ENCODE measurements around the gene SLCO1B3. TPM values are rescaled to one million over a fixed set of nuclear protein-coding genes. Genes with fewer than 3 reads are reported as not detected.

Gene SLCO1B3
- total and polyA plus RNA-seq, 3 experiments from 2014 or later, result not detected

GRCh38 chr12:20917269-20917668, 106.8 kb downstream of the SLCO1B3 start:
- Mint-ChIP-seq H3K4me3 (no peak overlapping the region), H3K36me3 (no peaks in the 10 kb centered on the region), H3K4me1 (no peaks in the 10 kb centered on the region), H3K27ac (no peak overlapping the region), H3K27me3 (no peaks in the 10 kb centered on the region), H3K9me3 (peaks cover 0 to 10% (median 0%) of the 10 kb centered on the region in 5 donors)
- Histone ChIP-seq H3K9me3 (ENCODE audit: low read length) (no peaks in the 10 kb centered on the region), H3K27ac (ENCODE audit: low read depth, low read length) (no peak overlapping the region), H3K36me3 (ENCODE audit: insufficient read depth, low read length) (no peaks in the 10 kb centered on the region), H3K4me1 (ENCODE audit: insufficient read depth, low read length) (no peaks in the 10 kb centered on the region), H3K4me3 (ENCODE audit: low read length) (no peak overlapping the region), H3K27me3 (ENCODE audit: insufficient read depth, low read length, poor library complexity, severe bottlenecking) (no peaks in the 10 kb centered on the region)
- CTCF ChIA-PET, result no interaction called here
- no peak for DNase-seq
- POLR2A ChIA-PET, result no interaction called here

GRCh38 chr12:20917819-20918218, 107.3 kb downstream of the SLCO1B3 start:
- no peak overlapping the region for H3K4me3 Mint-ChIP-seq
- Histone ChIP-seq H3K36me3 (ENCODE audit: insufficient read depth, low read length) (no peaks in the 10 kb centered on the region), H3K4me1 (ENCODE audit: insufficient read depth, low read length) (no peaks in the 10 kb centered on the region), H3K9me3 (ENCODE audit: low read length) (no peaks in the 10 kb centered on the region), H3K27ac (ENCODE audit: low read depth, low read length) (no peak overlapping the region), H3K27me3 (ENCODE audit: insufficient read depth, low read length, poor library complexity, severe bottlenecking) (no peaks in the 10 kb centered on the region), H3K4me3 (ENCODE audit: low read length) (no peak overlapping the region)
- no peaks in the 10 kb centered on the region for H3K36me3 Mint-ChIP-seq
- peaks cover 0 to 10% (median 0%) of the 10 kb centered on the region in 5 donors for H3K9me3 Mint-ChIP-seq
- H3K27me3 Mint-ChIP-seq, result no peaks in the 10 kb centered on the region
- DNase-seq, result no peak
- no peak overlapping the region for H3K27ac Mint-ChIP-seq
- ChIA-PET POLR2A (no interaction called here), CTCF (no interaction called here)
- H3K4me1 Mint-ChIP-seq, result no peaks in the 10 kb centered on the region

GRCh38 chr12:20931894-20932293, 121.4 kb downstream of the SLCO1B3 start:
- Mint-ChIP-seq H3K36me3 (no peaks in the 10 kb centered on the region), H3K9me3 (peaks cover 3 to 23% (median 3%) of the 10 kb centered on the region in 5 donors), H3K4me1 (no peaks in the 10 kb centered on the region), H3K27me3 (no peaks in the 10 kb centered on the region), H3K4me3 (no peak overlapping the region), H3K27ac (no peak overlapping the region)
- Histone ChIP-seq H3K27ac (ENCODE audit: low read depth, low read length) (no peak overlapping the region), H3K9me3 (ENCODE audit: low read length) (no peaks in the 10 kb centered on the region), H3K4me1 (ENCODE audit: insufficient read depth, low read length) (no peaks in the 10 kb centered on the region), H3K4me3 (ENCODE audit: low read length) (no peak overlapping the region), H3K27me3 (ENCODE audit: insufficient read depth, low read length, poor library complexity, severe bottlenecking) (no peaks in the 10 kb centered on the region), H3K36me3 (ENCODE audit: insufficient read depth, low read length) (no peaks in the 10 kb centered on the region)
- DNase-seq, result no peak
- ChIA-PET CTCF (no interaction called here), POLR2A (no interaction called here)

- H3K27ac ChIP-seq (ENCODE audit: low read depth, low read length), result no peak overlapping the region
- CTCF ChIA-PET, result no interaction called here
- Mint-ChIP-seq H3K27me3 (no peaks in the 10 kb centered on the region), H3K4me3 (no peak overlapping the region), H3K27ac (no peak overlapping the region), H3K9me3 (peaks cover 0 to 4% (median 2%) of the 10 kb centered on the region in 5 donors), H3K4me1 (no peaks in the 10 kb centered on the region), H3K36me3 (no peaks in the 10 kb centered on the region)
- H3K9me3 ChIP-seq (ENCODE audit: low read length), result no peaks in the 10 kb centered on the region
- H3K4me1 ChIP-seq (ENCODE audit: insufficient read depth, low read length), result no peaks in the 10 kb centered on the region
- H3K36me3 ChIP-seq (ENCODE audit: insufficient read depth, low read length), result no peaks in the 10 kb centered on the region
- H3K4me3 ChIP-seq (ENCODE audit: low read length), result no peak overlapping the region
- POLR2A ChIA-PET, result no interaction called here
- DNase-seq, result no peak
- no peaks in the 10 kb centered on the region for H3K27me3 ChIP-seq (ENCODE audit: insufficient read depth, low read length, poor library complexity, severe bottlenecking)
Observed at GRCh38 chr12:20946732-20947131, 136.2 kb downstream of the SLCO1B3 start.

- H3K36me3 ChIP-seq (ENCODE audit: insufficient read depth, low read length), result no peaks in the 10 kb centered on the region
- Mint-ChIP-seq H3K9me3 (peaks cover 0 to 2% (median 0%) of the 10 kb centered on the region in 5 donors), H3K27ac (no peak overlapping the region), H3K36me3 (no peaks in the 10 kb centered on the region), H3K4me3 (no peak overlapping the region), H3K4me1 (no peaks in the 10 kb centered on the region), H3K27me3 (no peaks in the 10 kb centered on the region)
- no peak overlapping the region for H3K4me3 ChIP-seq (ENCODE audit: low read length)
- POLR2A ChIA-PET, result no interaction called here
- no peak for DNase-seq
- H3K4me1 ChIP-seq (ENCODE audit: insufficient read depth, low read length), result no peaks in the 10 kb centered on the region
- H3K9me3 ChIP-seq (ENCODE audit: low read length), result no peaks in the 10 kb centered on the region
- no peak overlapping the region for H3K27ac ChIP-seq (ENCODE audit: low read depth, low read length)
- CTCF ChIA-PET, result no interaction called here
- H3K27me3 ChIP-seq (ENCODE audit: insufficient read depth, low read length, poor library complexity, severe bottlenecking), result no peaks in the 10 kb centered on the region
Observed at GRCh38 chr12:20950248-20950647, 139.7 kb downstream of the SLCO1B3 start.

- no peaks in the 10 kb centered on the region for H3K36me3 ChIP-seq (ENCODE audit: insufficient read depth, low read length)
- H3K27ac ChIP-seq (ENCODE audit: low read depth, low read length), result no peak overlapping the region
- no peak overlapping the region for H3K4me3 ChIP-seq (ENCODE audit: low read length)
- no peaks in the 10 kb centered on the region for H3K9me3 ChIP-seq (ENCODE audit: low read length)
- H3K4me1 ChIP-seq (ENCODE audit: insufficient read depth, low read length), result no peaks in the 10 kb centered on the region
- no peak for DNase-seq
- H3K4me1 Mint-ChIP-seq, result no peaks in the 10 kb centered on the region
- H3K27me3 Mint-ChIP-seq, result no peaks in the 10 kb centered on the region
- ChIA-PET POLR2A (no interaction called here), CTCF (no interaction called here)
- no peaks in the 10 kb centered on the region for H3K27me3 ChIP-seq (ENCODE audit: insufficient read depth, low read length, poor library complexity, severe bottlenecking)
- H3K4me3 Mint-ChIP-seq, result no peak overlapping the region
- no peaks in the 10 kb centered on the region for H3K36me3 Mint-ChIP-seq
- H3K9me3 Mint-ChIP-seq, result peaks cover 0 to 6% (median 4%) of the 10 kb centered on the region in 5 donors
- H3K27ac Mint-ChIP-seq, result no peak overlapping the region
Observed at GRCh38 chr12:20963303-20963702, 152.8 kb downstream of the SLCO1B3 start.

GRCh38 chr12:20963762-20964161, 153.3 kb downstream of the SLCO1B3 start:
- H3K27ac Mint-ChIP-seq, result no peak overlapping the region
- no peaks in the 10 kb centered on the region for H3K36me3 Mint-ChIP-seq
- H3K9me3 Mint-ChIP-seq, result peaks cover 0 to 6% (median 4%) of the 10 kb centered on the region in 5 donors

More at GRCh38 chr12:20963762-20964161, 153.3 kb downstream of the SLCO1B3 start:
- POLR2A ChIA-PET, result no interaction called here
- Histone ChIP-seq H3K27ac (ENCODE audit: low read depth, low read length) (no peak overlapping the region), H3K36me3 (ENCODE audit: insufficient read depth, low read length) (no peaks in the 10 kb centered on the region), H3K27me3 (ENCODE audit: insufficient read depth, low read length, poor library complexity, severe bottlenecking) (no peaks in the 10 kb centered on the region), H3K4me1 (ENCODE audit: insufficient read depth, low read length) (no peaks in the 10 kb centered on the region), H3K4me3 (ENCODE audit: low read length) (no peak overlapping the region), H3K9me3 (ENCODE audit: low read length) (no peaks in the 10 kb centered on the region)
- H3K4me3 Mint-ChIP-seq, result no peak overlapping the region
- no peak for DNase-seq
- H3K4me1 Mint-ChIP-seq, result no peaks in the 10 kb centered on the region
- H3K27me3 Mint-ChIP-seq, result no peaks in the 10 kb centered on the region
- CTCF ChIA-PET, result no interaction called here

All from CD8-positive, alpha-beta memory T cell (primary cell).